CD4-positive, alpha-beta T cell treated with Interleukin-10 for 1 hour (primary cell): ENCODE results near the gene SNX15.
"Not testable (repeated sequence)": the region's sequence is repeated elsewhere in the genome, so short reads cannot be mapped to it uniquely, and the experiment has no call there.

Source experiments
- DNase-seq: peaks from one replicate; pipeline ENCODE4 v3.0.0-alpha.2; 2020

SNX15 gene

GRCh38 chr11:65016705-65017104 is 10.5 kb upstream of the SNX15 start:
- no peak for DNase-seq

GRCh38 chr11:65017937-65018336 is 9.3 kb upstream of the SNX15 start:
- no peak for DNase-seq

- no peak for DNase-seq
Observed at GRCh38 chr11:65019824-65020223, 7.4 kb upstream of the SNX15 start.

GRCh38 chr11:65021003-65021402 is 6.2 kb upstream of the SNX15 start:
- DNase-seq, result no peak

GRCh38 chr11:65021509-65021908 is 5.7 kb upstream of the SNX15 start:
- no peak for DNase-seq

GRCh38 chr11:65023502-65023901 is 3.7 kb upstream of the SNX15 start:
- not testable (repeated sequence) for DNase-seq

GRCh38 chr11:65026810-65027209 is 429 bp upstream of the SNX15 start:
- DNase-seq, result no peak

GRCh38 chr11:65032216-65032615 is 5.0 kb downstream of the SNX15 start:
- no peak for DNase-seq

- DNase-seq, result no peak
Observed at GRCh38 chr11:65034423-65034822, 7.2 kb downstream of the SNX15 start.

GRCh38 chr11:65035579-65035978 is 8.3 kb downstream of the SNX15 start:
- no peak for DNase-seq

- DNase-seq, result no peak
Observed at GRCh38 chr11:65036931-65037330, 9.7 kb downstream of the SNX15 start.

GRCh38 chr11:65040520-65040846 is 13.2 kb downstream of the SNX15 start:
- no peak for DNase-seq

GRCh38 chr11:65040847-65041622 is 13.8 kb downstream of the SNX15 start, which contains the start of gene SAC3D1:
Gene SAC3D1, plus strand, starts transcription at chr11:65041210. Its CDS starts 83 bp downstream, at chr11:65041293.
- DNase-seq, result peak; percentile 91

GRCh38 chr11:65042891-65043290 is 15.7 kb downstream of the SNX15 start:
- no peak for DNase-seq

GRCh38 chr11:65043881-65044501 is 16.8 kb downstream of the SNX15 start:
- no peak for DNase-seq

- DNase-seq, result no peak
Observed at GRCh38 chr11:65045061-65045460, 17.8 kb downstream of the SNX15 start.

GRCh38 chr11:65045728-65046127 is 18.5 kb downstream of the SNX15 start:
- DNase-seq, result no peak

GRCh38 chr11:65047581-65048422 is 20.6 kb downstream of the SNX15 start:
- DNase-seq, result peak; percentile 16

GRCh38 chr11:65051398-65051858 is 24.2 kb downstream of the SNX15 start:
- DNase-seq, result no peak

GRCh38 chr11:65053827-65054508 is 26.7 kb downstream of the SNX15 start:
- peak; percentile 43 for DNase-seq

- no peak for DNase-seq
Observed at GRCh38 chr11:65055538-65055937, 28.3 kb downstream of the SNX15 start.

GRCh38 chr11:65056999-65057398 is 29.8 kb downstream of the SNX15 start:
- no peak for DNase-seq

GRCh38 chr11:65057526-65057925 is 30.3 kb downstream of the SNX15 start:
- no peak for DNase-seq
